Motor neuron (in vitro differentiated cells): ENCODE results near the gene DOK7. TPM values are rescaled to one million over a fixed set of nuclear protein-coding genes. Genes with fewer than 3 reads are reported as not detected.

ENCODE experiments used
- ATAC-seq, 8 experiments: fragments of 200-7000 bp; cut with Tn5 transposase; replicated peaks in 6 of 8; 2 replicates each; pipeline ENCODE4 v1.8.0; 2021; ENCODE audit warnings: mild to moderate bottlenecking in 8 of 8, moderate library complexity in 8 of 8
- H3K27ac ChIP-seq, 2 donors: fragments of 250-450 bp; sonication (Bioruptor Pico); 2 replicates each; pipeline ENCODE4 v1.9.0; 2021; ENCODE audit warnings: antibody characterized with exemption in 2 of 2, mild to moderate bottlenecking in 2 of 2, moderate library complexity in 1 of 2
- H3K4me1 ChIP-seq, 2 donors: fragments of 250-450 bp; sonication (Bioruptor Pico); replicated peaks in 1 of 2; 2 replicates each; pipeline ENCODE4 v1.6.1; 2021; ENCODE audit warnings: antibody characterized with exemption in 2 of 2, mild to moderate bottlenecking in 2 of 2, moderate library complexity in 1 of 2
- H3K4me3 ChIP-seq, 5 donors: fragments of 250-450 bp; sonication (Bioruptor Pico); 2 replicates each; pipeline ENCODE4 v1.9.0; 2021; ENCODE audit warnings: antibody characterized with exemption in 5 of 5, mild to moderate bottlenecking in 5 of 5, moderate library complexity in 4 of 5
- WGBS, 10 experiments: fragments of 450-650 bp; shearing (Covaris generic); methylation state at CpG; one replicate each; pipeline ENCODE4 v1.0.0; 2022; 5-methylcytosine and 5-hydroxymethylcytosine counted together
- in situ Hi-C, 9 experiments: fragments of 400-800 bp; cut with MboI; loops; one replicate each; pipeline ENCODE4 v1.15.0; 2021; ENCODE audit warnings: low sequenced_read_pairs in 9 of 9, low pct_unique_long_range_greater_than_20kb in 2 of 9; ENCODE audit not compliant: unreplicated experiment in 9 of 9
- total RNA-seq, 8 experiments: library from RNA; unstranded; fragments of 300-600 nt; gene quantifications; 2 replicates each; pipeline versions ENCODE4 v1.2.3 to v1.2.4, GENCODE V29; 2022

The DOK7 gene
- total RNA-seq, 8 experiments from 2014 or later, result 0.27 to 2.0 (median 0.62) TPM

- in situ Hi-C loops, result no loop called here
- H3K27ac ChIP-seq, result no peak overlapping the region
- no peak overlapping the region for H3K4me3 ChIP-seq
- H3K4me1 ChIP-seq, result no peaks in the 10 kb centered on the region
- 56 to 89% (median 80%) methylated on average over 3 to 13 of the region's 19 CpGs; no CpG with 5 or more reads in 5 of the 10 experiments for WGBS, 10 experiments
- no peak for ATAC-seq
Observed at GRCh38 chr4:3524920-3525319, 61.8 kb downstream of the DOK7 start.

DNA sequence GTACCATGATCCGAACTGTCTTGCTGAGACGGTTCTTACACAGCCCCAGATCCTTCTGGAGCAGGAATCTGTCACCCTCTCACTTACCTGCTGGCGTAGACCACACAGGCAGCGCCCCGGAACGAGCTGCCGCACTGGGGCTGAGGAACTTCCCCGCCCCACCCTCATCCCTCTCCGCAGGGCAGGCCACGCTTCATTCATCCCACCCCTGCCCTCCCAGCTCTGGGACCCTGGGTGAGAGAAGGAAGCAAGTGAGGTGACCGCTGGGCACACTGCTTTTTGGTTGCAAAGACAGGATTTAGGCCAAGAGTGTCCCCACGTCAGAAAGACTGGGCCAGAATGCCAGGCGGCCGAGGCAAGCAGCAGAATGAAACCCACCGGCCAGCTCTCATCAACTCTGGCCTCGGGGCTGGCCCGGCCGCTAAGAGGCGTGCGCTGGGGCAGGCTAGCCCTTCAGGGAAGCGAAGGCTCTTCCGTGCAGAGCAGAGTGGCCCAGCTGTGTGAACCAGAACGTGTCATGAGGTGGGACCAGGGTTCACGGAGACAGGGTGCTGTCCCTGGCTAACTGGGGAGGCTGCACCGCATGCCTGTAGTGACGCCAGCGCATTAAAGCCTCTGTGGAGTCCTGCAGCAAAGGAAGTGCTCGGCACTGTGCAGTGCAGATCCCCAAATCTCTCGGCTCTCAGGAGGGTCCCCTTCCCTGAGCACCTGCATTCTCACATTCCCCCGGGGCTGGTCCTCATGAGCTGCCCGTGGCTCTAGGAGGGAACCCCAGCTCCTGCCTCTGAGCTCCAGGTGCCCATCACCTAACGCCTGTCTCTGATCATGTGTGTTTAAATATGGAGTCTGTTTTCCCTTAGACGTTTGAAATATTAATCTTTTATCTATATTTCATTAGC, 62.7 kb downstream of the DOK7 start:
- in situ Hi-C loops, result no loop called here
- ATAC-seq, result no peak
- 0 to 100% (median 90%) methylated on average over 1 to 6 of the region's 33 CpGs; no CpG with 5 or more reads in 3 of the 10 experiments for WGBS, 10 experiments

GRCh38 chr4:3526456-3526855, 63.4 kb downstream of the DOK7 start:
- WGBS, 10 experiments, result 75 to 100% (median 95%) methylated on average over 1 to 10 of the region's 19 CpGs; no CpG with 5 or more reads in 4 of the 10 experiments
- no peak for ATAC-seq
- H3K4me1 ChIP-seq, result peaks cover 11 to 13% of the 10 kb centered on the region in 2 donors
- no peak overlapping the region for H3K4me3 ChIP-seq
- no peak overlapping the region for H3K27ac ChIP-seq
- in situ Hi-C loops, result no loop called here

More for the DNA sequence above, 62.7 kb downstream of the DOK7 start:
- Histone ChIP-seq H3K4me3 (no peak overlapping the region), H3K4me1 (peaks cover 6 to 7% of the 10 kb centered on the region in 2 donors), H3K27ac (no peak overlapping the region)

- Histone ChIP-seq H3K4me3 (no peak overlapping the region), H3K27ac (no peak overlapping the region), H3K4me1 (peaks cover 11 to 13% of the 10 kb centered on the region in 2 donors)
- no peak for ATAC-seq
- in situ Hi-C loops, result no loop called here
- 80 to 100% (median 90%) methylated on average over 1 to 4 of the region's 14 CpGs; no CpG with 5 or more reads in 5 of the 10 experiments for WGBS, 10 experiments
Observed at GRCh38 chr4:3527101-3527913, 64.2 kb downstream of the DOK7 start.

- no peak overlapping the region for H3K27ac ChIP-seq
- 60 to 100% (median 88%) methylated on average over 1 to 18 of the region's 27 CpGs; no CpG with 5 or more reads in 2 of the 10 experiments for WGBS, 10 experiments
- in situ Hi-C loops, result no loop called here
- H3K4me1 ChIP-seq, result peaks cover 14 to 18% of the 10 kb centered on the region in 2 donors
- no peak for ATAC-seq
- H3K4me3 ChIP-seq, result no peak overlapping the region
Observed at GRCh38 chr4:3527914-3528876, 65.1 kb downstream of the DOK7 start.

GRCh38 chr4:3529363-3529762, 66.3 kb downstream of the DOK7 start:
- no peak for ATAC-seq
- in situ Hi-C loops, result no loop called here
- WGBS, 10 experiments, result 20 to 83% (median 75%) methylated on average over 1 to 5 of the region's 12 CpGs; no CpG with 5 or more reads in 5 of the 10 experiments

GRCh38 chr4:3530051-3530450, 66.9 kb downstream of the DOK7 start:
- in situ Hi-C loops, result no loop called here
- no peak overlapping the region for H3K4me3 ChIP-seq
- WGBS, 10 experiments, result 70 to 100% (median 81%) methylated on average over 1 to 14 of the region's 16 CpGs; no CpG with 5 or more reads in 3 of the 10 experiments
- H3K4me1 ChIP-seq, result peaks cover 14 to 18% of the 10 kb centered on the region in 2 donors
- H3K27ac ChIP-seq, result no peak overlapping the region
- ATAC-seq, result no peak

More at GRCh38 chr4:3529363-3529762, 66.3 kb downstream of the DOK7 start:
- Histone ChIP-seq H3K4me1 (peaks cover 14 to 18% of the 10 kb centered on the region in 2 donors), H3K4me3 (no peak overlapping the region), H3K27ac (no peak overlapping the region)

- H3K27ac ChIP-seq, result no peak overlapping the region
- WGBS, 10 experiments, result 40 to 67% (median 61%) methylated on average over 1 to 8 of the region's 18 CpGs; no CpG with 5 or more reads in 5 of the 10 experiments
- peaks cover 14 to 18% of the 10 kb centered on the region in 2 donors for H3K4me1 ChIP-seq
- in situ Hi-C loops, result no loop called here
- ATAC-seq, result no peak
- H3K4me3 ChIP-seq, result peak overlapping the region; percentile 78 to 93 (median 83)
Observed at GRCh38 chr4:3530663-3531254, 67.7 kb downstream of the DOK7 start.

- in situ Hi-C loops, result no loop called here
- peaks cover 14 to 18% of the 10 kb centered on the region in 2 donors for H3K4me1 ChIP-seq
- H3K4me3 ChIP-seq, result peak overlapping the region; percentile 78 to 93 (median 83)
- WGBS, 10 experiments, result 0 to 19% (median 8%) methylated on average over 2 to 12 of the region's 17 CpGs; no CpG with 5 or more reads in 2 of the 10 experiments
- H3K27ac ChIP-seq, result no peak overlapping the region
- ATAC-seq, result no peak
Observed at GRCh38 chr4:3531318-3531878, 68.3 kb downstream of the DOK7 start.

DNA sequence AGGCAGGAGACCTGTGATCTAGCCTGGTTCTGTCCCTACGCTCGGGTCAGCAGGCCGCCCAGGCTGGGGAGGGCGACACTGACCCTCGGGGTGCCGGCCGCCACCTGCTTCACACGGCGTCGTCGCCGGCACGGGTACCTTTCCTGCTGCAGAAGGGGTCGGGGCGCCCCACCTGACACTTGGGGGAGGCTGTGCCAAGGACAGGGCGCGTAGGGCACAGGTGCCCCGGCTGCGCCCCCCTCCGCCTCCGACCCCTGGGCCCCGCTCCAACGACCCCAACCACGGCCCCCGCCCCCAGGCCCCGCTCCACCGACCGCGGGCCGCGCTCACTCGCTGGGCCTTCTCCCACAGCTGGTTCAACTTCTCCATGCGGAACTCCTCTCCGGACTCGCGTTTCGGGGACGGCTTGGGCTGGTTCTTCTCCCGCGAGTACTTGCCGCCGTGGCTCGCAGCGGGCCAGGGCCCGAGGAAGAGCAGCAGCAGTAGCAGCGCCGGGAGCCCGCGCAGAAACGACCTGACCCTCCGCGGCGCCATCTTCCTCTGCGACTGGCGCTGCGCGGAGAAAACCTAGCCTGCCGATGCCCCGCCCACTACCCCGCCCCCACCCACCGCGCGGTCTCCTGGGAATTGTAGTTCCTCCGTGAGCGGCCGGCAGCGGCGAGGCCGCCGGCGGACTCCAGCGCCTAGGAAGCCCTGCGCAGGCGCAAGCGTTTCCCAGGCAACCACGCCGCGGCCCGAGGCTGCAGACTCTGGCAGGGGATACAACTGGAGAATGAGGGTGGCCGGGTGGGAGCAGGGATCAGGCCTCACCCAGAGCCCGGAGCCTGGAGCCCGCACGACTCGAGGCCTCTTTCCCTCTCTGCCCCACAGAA, 69.0 kb downstream of the DOK7 start, which contains the start of gene LRPAP1:
LRPAP1 (minus strand) TSS at position 544 of the 872 bp plus-strand sequence; CDS start at position 534, 10 bp downstream.
- peaks cover 14 to 18% of the 10 kb centered on the region in 2 donors for H3K4me1 ChIP-seq
- peak; percentile 89 to 97 (median 95) for ATAC-seq
- WGBS, 10 experiments, result 0% methylated on average over 3 to 6 of the region's 84 CpGs; no CpG with 5 or more reads in 8 of the 10 experiments
- in situ Hi-C loops, result no loop called here
- H3K27ac ChIP-seq, result peak within 1 kb of the TSS; percentile 35 to 70
- H3K4me3 ChIP-seq, result peak within 1 kb of the TSS; percentile 78 to 93 (median 83)
